ENCODE results near the gene FBXO44.

FBXO44 gene

GRCh38 chr1:11640944-11641343 lies 13.7 kb upstream of the FBXO44 start:
- DNase-seq, result no peak

- DNase-seq, result no peak
Measured at GRCh38 chr1:11641776-11642305, 12.8 kb upstream of the FBXO44 start.

- DNase-seq, result peak; percentile 58 to 82
Measured at GRCh38 chr1:11642418-11643017, 12.2 kb upstream of the FBXO44 start.

- DNase-seq, result no peak
Measured at GRCh38 chr1:11643782-11644181, 10.9 kb upstream of the FBXO44 start.

- DNase-seq, result no peak
Measured at GRCh38 chr1:11645270-11645669, 9.4 kb upstream of the FBXO44 start.

GRCh38 chr1:11645670-11646265 lies 8.9 kb upstream of the FBXO44 start:
- peak; percentile 81 to 91 for DNase-seq

- DNase-seq, result no peak
Measured at GRCh38 chr1:11646317-11646716, 8.4 kb upstream of the FBXO44 start.

- no peak for DNase-seq
Measured at GRCh38 chr1:11647333-11647732, 7.3 kb upstream of the FBXO44 start.

GRCh38 chr1:11648039-11648438 lies 6.6 kb upstream of the FBXO44 start:
- DNase-seq, result no peak

GRCh38 chr1:11648732-11649158 lies 5.9 kb upstream of the FBXO44 start:
- DNase-seq, result no peak

GRCh38 chr1:11649237-11649623 lies 5.4 kb upstream of the FBXO44 start:
- DNase-seq, result no peak

- DNase-seq, result no peak
Measured at GRCh38 chr1:11649624-11650330, 4.9 kb upstream of the FBXO44 start.

GRCh38 chr1:11650331-11650991 lies 4.2 kb upstream of the FBXO44 start:
- DNase-seq, result no peak

- DNase-seq, result no peak
Measured at GRCh38 chr1:11651017-11651416, 3.7 kb upstream of the FBXO44 start.

GRCh38 chr1:11652203-11652780 lies 2.4 kb upstream of the FBXO44 start:
- DNase-seq, result no peak

GRCh38 chr1:11653101-11653860 lies 1.4 kb upstream of the FBXO44 start:
- no peak for DNase-seq

- DNase-seq, result no peak
Measured at GRCh38 chr1:11653861-11654136, 878 bp upstream of the FBXO44 start.

GRCh38 chr1:11654939-11655808 lies 497 bp downstream of the FBXO44 start:
- no peak for DNase-seq

- DNase-seq, result no peak
Measured at GRCh38 chr1:11657654-11658053, 3.0 kb downstream of the FBXO44 start.

GRCh38 chr1:11658542-11658941 lies 3.9 kb downstream of the FBXO44 start:
- no peak for DNase-seq

GRCh38 chr1:11659748-11660147 lies 5.1 kb downstream of the FBXO44 start:
- DNase-seq, result no peak

- no peak for DNase-seq
Measured at GRCh38 chr1:11661103-11661502, 6.4 kb downstream of the FBXO44 start.

Measured in NCI-H446 (cell line).